Astrocyte of the cerebellum (primary cell): ENCODE results near the gene SIK3.

Source experiments
- DNase-seq: peaks from one replicate; pipeline ENCODE4 v3.0.0-alpha.2; 2011; ENCODE audit warnings: low read depth
- H3K4me3 ChIP-seq: 2 replicates; pipeline ENCODE4 v1.5.1; 2011; ENCODE audit warnings: mild to moderate bottlenecking, low read depth, low read length, moderate library complexity
- in situ Hi-C: cut with HindIII; loops from 2 replicates; pipeline ENCODE4 v1.10.0; 2017; ENCODE audit warnings: low sequenced_read_pairs
- TF ChIP-seq, protein P1 (sequence below): IDR thresholded peaks from 2 replicates; pipeline ENCODE4 v1.5.1; 2012; ENCODE audit warnings: low read length, low read depth, moderate library complexity, mild to moderate bottlenecking; ENCODE audit errors: missing control alignments

Gene SIK3

DNA sequence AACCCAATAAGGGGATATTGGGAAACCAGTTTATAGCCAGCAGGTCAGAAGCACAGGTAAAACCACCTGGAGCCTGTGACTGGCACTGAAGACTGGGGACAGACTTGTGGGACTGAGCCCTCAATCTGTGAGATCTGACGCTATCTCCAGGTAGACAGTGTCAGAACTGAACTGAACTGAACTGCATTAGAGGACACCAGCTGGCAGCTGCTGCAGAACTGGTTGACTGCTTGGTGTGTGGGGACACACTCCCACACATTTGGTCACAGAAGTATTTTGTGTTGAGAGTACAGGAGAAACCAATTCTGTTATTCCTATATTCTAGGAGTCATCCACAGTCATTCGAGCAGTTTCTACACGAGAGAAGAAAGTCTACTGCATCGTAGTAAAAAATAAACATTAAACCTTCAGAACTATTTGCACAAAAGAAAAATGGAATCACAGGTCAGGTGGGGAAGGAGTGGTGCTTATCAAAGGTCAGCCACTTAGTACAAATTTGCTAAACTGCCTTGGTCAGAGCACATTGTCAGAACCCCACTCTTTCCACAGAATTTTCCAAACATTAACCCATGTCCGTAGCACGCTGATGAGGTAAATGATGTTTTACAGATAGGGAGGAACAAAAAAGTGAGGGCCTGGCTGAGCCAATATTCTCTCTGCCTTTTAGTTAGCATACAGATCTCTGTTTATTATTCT lies 77.2 kb downstream of the SIK3 start:
- DNase-seq: no peak
- in situ Hi-C loops: no loop called here
- TF ChIP-seq, protein P1, sequence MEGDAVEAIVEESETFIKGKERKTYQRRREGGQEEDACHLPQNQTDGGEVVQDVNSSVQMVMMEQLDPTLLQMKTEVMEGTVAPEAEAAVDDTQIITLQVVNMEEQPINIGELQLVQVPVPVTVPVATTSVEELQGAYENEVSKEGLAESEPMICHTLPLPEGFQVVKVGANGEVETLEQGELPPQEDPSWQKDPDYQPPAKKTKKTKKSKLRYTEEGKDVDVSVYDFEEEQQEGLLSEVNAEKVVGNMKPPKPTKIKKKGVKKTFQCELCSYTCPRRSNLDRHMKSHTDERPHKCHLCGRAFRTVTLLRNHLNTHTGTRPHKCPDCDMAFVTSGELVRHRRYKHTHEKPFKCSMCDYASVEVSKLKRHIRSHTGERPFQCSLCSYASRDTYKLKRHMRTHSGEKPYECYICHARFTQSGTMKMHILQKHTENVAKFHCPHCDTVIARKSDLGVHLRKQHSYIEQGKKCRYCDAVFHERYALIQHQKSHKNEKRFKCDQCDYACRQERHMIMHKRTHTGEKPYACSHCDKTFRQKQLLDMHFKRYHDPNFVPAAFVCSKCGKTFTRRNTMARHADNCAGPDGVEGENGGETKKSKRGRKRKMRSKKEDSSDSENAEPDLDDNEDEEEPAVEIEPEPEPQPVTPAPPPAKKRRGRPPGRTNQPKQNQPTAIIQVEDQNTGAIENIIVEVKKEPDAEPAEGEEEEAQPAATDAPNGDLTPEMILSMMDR: no peak
- no peak overlapping the region for H3K4me3 ChIP-seq

DNA sequence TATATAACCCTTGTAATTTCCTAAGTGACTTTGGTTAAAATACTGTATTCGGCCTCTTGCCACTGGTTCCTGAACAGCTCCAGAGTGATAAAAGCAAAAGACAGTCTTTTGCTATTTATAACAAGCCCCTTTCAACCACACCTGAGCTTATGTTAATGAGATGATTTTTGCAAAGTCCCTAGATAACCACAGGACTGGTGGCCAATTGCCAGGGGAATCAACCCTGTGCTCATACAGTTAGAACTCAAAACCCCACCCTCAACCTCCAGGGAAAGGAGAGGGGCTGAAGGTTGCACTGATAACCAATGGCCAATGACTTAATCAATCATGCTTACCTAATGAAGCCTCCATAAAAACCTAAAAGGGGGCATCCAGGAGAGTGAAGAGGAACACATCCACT lies 77.9 kb downstream of the SIK3 start:
- DNase-seq: no peak
- no peak overlapping the region for H3K4me3 ChIP-seq
- in situ Hi-C loops: no loop called here
- TF ChIP-seq, protein P1: no peak

DNA sequence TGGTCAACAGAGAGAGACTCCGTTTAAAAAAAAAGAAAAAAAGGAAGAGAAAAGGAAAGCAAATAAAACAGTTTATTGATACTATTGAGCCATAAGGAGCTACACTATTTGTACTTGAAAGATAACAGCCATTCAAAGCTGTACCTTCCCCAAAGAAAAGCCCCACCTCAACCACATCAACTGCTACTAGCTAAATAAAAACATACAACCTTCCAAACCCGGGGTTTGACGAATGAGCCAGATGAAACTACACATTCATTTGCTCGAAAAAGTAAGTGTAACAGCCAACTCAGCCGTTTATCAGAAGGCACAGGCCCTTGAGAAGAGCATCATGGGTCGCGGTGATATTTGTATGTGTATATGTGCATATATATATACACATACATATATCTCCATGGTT lies 78.4 kb downstream of the SIK3 start:
- TF ChIP-seq, protein P1: no peak
- in situ Hi-C loops: no loop called here
- no peak overlapping the region for H3K4me3 ChIP-seq
- DNase-seq: no peak

DNA sequence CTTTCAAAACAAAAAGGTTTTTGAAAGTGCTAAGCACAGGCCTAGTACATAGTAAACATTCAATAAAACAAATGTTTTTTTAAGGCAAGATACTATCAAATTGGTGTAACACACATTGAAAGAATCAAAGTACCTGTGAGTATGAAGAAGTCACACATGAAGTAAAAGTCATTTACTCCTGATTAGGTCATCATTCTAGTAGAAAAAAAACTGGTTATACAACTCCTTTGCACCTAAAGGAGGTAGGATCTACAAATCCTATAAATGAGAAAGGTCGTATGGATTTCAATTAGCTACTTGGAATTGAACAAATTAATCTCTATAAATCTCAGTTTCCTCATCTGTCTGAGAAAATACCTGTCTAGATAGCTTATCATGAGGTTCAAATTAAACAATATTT lies 80.8 kb downstream of the SIK3 start:
- no peak for DNase-seq
- H3K4me3 ChIP-seq: no peak overlapping the region
- in situ Hi-C loops: no loop called here
- TF ChIP-seq, protein P1: no peak

DNA sequence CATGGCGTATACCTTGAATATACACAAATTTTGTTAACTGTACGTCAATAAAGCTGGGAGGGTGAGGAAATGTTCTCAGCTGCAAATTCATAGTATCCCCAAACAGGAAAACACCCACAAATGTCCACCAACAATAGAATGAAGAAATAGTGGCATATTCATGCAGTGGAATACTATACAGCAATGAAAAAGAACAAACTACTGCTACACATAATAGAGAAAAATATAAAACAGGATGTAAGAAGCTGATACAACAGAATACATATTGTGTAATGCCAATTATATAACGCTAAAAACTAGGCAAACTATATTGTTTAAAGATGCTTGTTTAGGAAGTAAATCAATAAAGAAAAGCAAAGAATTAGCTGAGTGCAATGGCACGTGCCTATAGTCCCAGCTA lies 81.5 kb downstream of the SIK3 start:
- no peak overlapping the region for H3K4me3 ChIP-seq
- in situ Hi-C loops: no loop called here
- TF ChIP-seq, protein P1: no peak
- no peak for DNase-seq

DNA sequence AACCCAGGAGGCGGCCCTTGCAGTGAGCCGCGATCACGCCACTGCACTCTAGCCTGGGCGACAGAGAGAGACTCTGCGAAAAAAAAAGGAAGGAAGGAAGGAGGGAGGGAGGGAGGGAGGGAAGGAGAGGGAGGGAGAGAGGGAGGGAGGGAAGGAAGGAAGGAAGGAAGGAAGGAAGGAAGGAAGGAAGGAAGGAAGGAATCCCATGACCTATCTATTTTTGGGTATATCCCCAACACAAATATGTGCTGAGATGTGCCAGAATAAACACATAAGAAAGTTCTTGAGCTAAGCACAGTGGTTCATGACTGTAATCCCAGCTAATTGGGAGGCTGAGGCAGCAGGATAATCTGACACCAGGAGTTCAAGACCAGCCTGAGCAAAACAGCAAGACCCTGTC lies 82.0 kb downstream of the SIK3 start:
- DNase-seq: no peak
- no peak overlapping the region for H3K4me3 ChIP-seq
- TF ChIP-seq, protein P1: no peak
- in situ Hi-C loops: no loop called here

DNA sequence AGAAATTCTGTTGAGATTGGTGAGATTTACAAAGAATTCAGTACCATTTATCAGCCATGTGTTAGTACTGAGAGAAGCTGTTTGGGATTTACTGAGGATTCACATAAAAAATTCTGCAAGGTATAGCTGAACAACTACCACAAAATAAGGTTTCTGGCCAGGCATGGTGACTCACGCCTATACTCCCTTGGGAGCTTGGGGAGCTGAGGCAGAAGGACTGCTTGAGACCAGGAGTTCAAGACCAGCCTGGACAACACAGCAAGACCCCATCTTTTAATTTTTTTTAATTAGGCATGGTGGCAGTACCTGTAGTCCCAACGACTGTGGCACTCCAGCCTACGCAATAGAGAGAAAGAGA lies 86.7 kb downstream of the SIK3 start:
- DNase-seq: no peak
- no peak overlapping the region for H3K4me3 ChIP-seq
- TF ChIP-seq, protein P1: no peak
- in situ Hi-C loops: no loop called here
